Measurements from ENCODE around the gene MAP2K7. TPM values are rescaled to one million over a fixed set of nuclear protein-coding genes. Genes with fewer than 3 reads are reported as not detected.
"Not testable (repeated sequence)": the region's sequence is repeated elsewhere in the genome, so short reads cannot be mapped to it uniquely, and the experiment has no call there.

MAP2K7 gene
- total RNA-seq, 1 donor from 2014 or later: 45.2 TPM

DNA sequence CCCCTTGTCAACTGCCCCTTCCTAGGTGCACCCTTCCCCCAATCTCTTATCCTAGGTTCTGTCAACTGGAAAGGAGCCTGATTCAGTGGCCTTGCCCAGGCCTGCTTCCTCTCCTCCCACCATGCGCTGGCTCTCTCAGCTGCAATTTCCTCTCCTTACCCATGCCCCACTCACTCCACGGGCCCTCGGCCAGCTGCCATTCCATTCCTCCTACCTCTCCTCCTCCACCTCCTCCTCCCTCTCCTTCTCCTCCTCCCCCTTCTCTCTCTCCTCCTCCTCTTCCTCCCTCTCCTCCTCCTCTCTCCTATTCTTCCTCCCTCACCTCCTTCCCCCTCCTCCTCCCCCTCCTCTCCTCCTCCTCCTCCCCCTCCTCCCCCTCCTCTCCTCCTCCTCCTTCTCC is 49.4 kb downstream of the MAP2K7 start:
- intact Hi-C loops (cut with micrococcal nuclease): no loop called here

DNA sequence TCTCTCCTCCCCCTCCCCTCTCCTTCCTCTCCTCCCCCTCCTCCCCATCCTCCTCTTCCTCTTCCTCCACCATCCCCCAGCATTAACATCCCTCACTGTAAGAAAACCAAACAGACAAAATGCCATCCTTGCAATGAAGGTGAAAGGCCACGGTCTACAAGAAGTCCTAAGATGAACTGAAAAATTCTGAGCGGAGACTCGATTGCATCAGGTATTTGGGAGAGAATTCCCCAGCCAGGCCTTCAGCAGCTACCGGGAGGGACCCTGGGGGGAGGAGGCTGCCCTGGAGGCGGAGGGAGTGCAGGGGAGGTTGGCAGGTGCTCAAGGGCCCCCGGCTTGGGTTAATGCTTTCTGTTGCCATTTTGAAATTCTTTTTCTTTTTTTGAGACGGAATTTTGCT is 49.9 kb downstream of the MAP2K7 start:
- intact Hi-C loops (cut with micrococcal nuclease): no loop called here

- intact Hi-C loops (cut with micrococcal nuclease): no loop called here
These were observed 52.0 kb downstream of the MAP2K7 start for GRCh38 chr19:7955696-7956095.

DNA sequence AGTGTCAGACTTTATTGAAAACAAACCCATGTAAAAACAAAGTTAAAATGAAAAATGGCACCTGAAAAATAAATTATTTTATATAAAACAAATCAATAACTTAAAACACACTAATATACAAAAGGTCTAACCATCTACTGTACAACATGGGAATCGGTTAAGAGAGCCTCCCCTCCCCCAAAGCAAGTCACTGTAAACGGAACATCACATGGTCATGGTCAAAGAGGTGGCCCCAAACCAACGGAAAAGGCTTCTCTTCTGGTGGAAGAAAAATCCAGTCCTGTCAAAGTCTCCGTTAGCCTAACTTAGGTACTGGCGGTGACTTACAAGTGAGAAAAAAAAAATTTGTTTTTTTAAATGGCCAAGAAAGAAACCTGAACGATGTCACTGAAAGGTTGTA is 55.5 kb downstream of the MAP2K7 start:
- intact Hi-C loops (cut with micrococcal nuclease): no loop called here

GRCh38 chr19:7961082-7961481 is 57.4 kb downstream of the MAP2K7 start:
- intact Hi-C loops (cut with micrococcal nuclease): not testable (repeated sequence)

GRCh38 chr19:7961920-7962626 is 58.4 kb downstream of the MAP2K7 start:
- intact Hi-C loops (cut with micrococcal nuclease): no loop called here

- intact Hi-C loops (cut with micrococcal nuclease): no loop called here
These were observed 59.1 kb downstream of the MAP2K7 start for GRCh38 chr19:7962644-7963268.

GRCh38 chr19:7963566-7963965 is 59.9 kb downstream of the MAP2K7 start:
- intact Hi-C loops (cut with micrococcal nuclease): no loop called here

Other genes starting within 250 kb of the MAP2K7 start
- 0.55 TPM in 1 of 2 replicates, not detected in the other for gene RETN, start 234.8 kb upstream of the MAP2K7 start, total RNA-seq
- not detected in 2 replicates for gene MCEMP1, start 226.8 kb upstream of the MAP2K7 start, total RNA-seq
- 65.6 and 76.9 TPM in 2 replicates for gene TRAPPC5, start 223.0 kb upstream of the MAP2K7 start, total RNA-seq
- 0.25 TPM in 1 of 2 replicates, not detected in the other for gene FCER2, start 201.7 kb upstream of the MAP2K7 start, total RNA-seq
- gene CLEC4G, start 171.8 kb upstream of the MAP2K7 start, total RNA-seq: not detected in 2 replicates
- gene CD209, start 156.3 kb upstream of the MAP2K7 start, total RNA-seq: not detected in 2 replicates
- gene CLEC4M, start 140.6 kb upstream of the MAP2K7 start, total RNA-seq: not detected in 2 replicates
- gene EVI5L, start 73.7 kb upstream of the MAP2K7 start, total RNA-seq: 5.1 and 6.0 TPM in 2 replicates
- gene PRR36, start 29.5 kb upstream of the MAP2K7 start, total RNA-seq: 0.09 TPM in 1 of 2 replicates, not detected in the other
- gene LRRC8E, start 15.4 kb upstream of the MAP2K7 start, total RNA-seq: not detected in 2 replicates
- 1.1 and 2.6 TPM in 2 replicates for gene TGFBR3L, start 11.0 kb downstream of the MAP2K7 start, total RNA-seq
- gene SNAPC2, start 16.5 kb downstream of the MAP2K7 start, total RNA-seq: 16.0 and 21.4 TPM in 2 replicates
- gene CTXN1, start 22.3 kb downstream of the MAP2K7 start, total RNA-seq: 0.23 TPM in 1 of 2 replicates, not detected in the other
- gene TIMM44, start 39.8 kb downstream of the MAP2K7 start, total RNA-seq: 60.6 and 65.9 TPM in 2 replicates
- 120 and 129 TPM in 2 replicates for gene ELAVL1, start 101.8 kb downstream of the MAP2K7 start, total RNA-seq
- 0.23 and 0.27 TPM in 2 replicates for gene CCL25, start 148.9 kb downstream of the MAP2K7 start, total RNA-seq
- gene FBN3, start 245.7 kb downstream of the MAP2K7 start, total RNA-seq: not detected in 2 replicates

Data from T-helper 2 cell treated with Interferon-gamma antibody and Interleukin-4, amounts not matched to agents 100 ng/mL and 5 ng/mL, for 36 hours (primary cell).